ENCODE data around the gene SDF2L1. TPM values are rescaled to one million over a fixed set of nuclear protein-coding genes. Genes with fewer than 3 reads are reported as not detected.

SDF2L1 gene
- total and polyA plus RNA-seq, 10 of the 15 experiments (the other 5 are each of a cell fraction or from before 2014, with no cell fraction given): 3.0 to 214 (median 55.5) TPM

DNA sequence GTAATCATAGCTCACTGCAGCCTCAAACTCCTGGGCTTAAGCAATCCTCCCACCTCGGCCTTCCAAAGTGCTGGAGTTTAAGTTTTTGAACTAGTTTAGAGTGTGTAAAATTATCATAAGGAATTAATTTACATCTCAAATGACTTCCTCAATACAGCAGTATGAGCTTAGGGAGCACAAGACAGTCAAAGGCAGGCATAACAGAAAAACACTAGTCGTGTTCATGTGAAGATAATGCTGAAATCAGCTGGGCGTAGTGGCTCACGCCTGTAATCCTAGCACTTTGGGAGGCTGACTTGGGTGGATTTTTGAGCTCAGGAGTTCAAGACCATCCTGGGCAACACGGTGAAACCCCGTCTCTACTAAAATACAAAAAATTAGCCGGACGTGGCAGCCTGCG is 38.1 kb upstream of the SDF2L1 start:
- 74% methylated on average over 9 of the region's 9 CpGs for WGBS (ENCODE audit: insufficient coverage, insufficient replicate concordance, low lambda C conversion rate, missing lambda C conversion rate)
- intact Hi-C loops (cut with micrococcal nuclease; ENCODE audit: unreplicated experiment): no loop called here
- FAIRE-seq: no peak
- H3K36me3 ChIP-seq (ENCODE audit: control insufficient read depth in 2 of 2, insufficient read depth in 2 of 2, low read length in 1 of 2): peaks cover 13 to 17% of the 10 kb centered on the region in 2 experiments
- no peaks in the 10 kb centered on the region for H3K9me3 ChIP-seq (replicated peaks; ENCODE audit: control insufficient read depth, insufficient read depth, low read length)
- no peak overlapping the region for H3K9ac ChIP-seq (ENCODE audit: control insufficient read depth, insufficient read depth, low read length)
- no TSS peak for BruUV-seq (replicated peaks)
- ChIA-PET CTCF (interaction anchor here (1.5 to 1.7 kb wide), 2 partner anchors 26 to 39 kb away, joined by 6 to 7 read pairs; partner anchors contain the start of gene YDJC), POLR2A (no interaction called here), RAD21 (ENCODE audit: unreplicated experiment) (interaction anchor here (0.7 kb wide), 1 partner anchor 25 kb away, joined by 4 read pairs; no protein-coding TSS in a partner anchor), SMC1A (ENCODE audit: uncharacterized antibody, unreplicated experiment) (interaction anchor here (3.5 kb wide), 1 partner anchor 12 kb away, joined by 12 read pairs; no protein-coding TSS in a partner anchor)
- no peak overlapping the region for H3K4me2 ChIP-seq (ENCODE audit: control insufficient read depth, insufficient read depth)
- H3K79me2 ChIP-seq (ENCODE audit: control insufficient read depth, insufficient read depth, low read length): peaks cover 56% of the 10 kb centered on the region
- H3K27ac ChIP-seq (ENCODE audit: control insufficient read depth, insufficient read depth): no peak overlapping the region
- peaks cover 4% of the 10 kb centered on the region; the same call in 1 of the 2 replicates for H3K4me1 ChIP-seq (ENCODE audit: control insufficient read depth, insufficient read depth, low read length)
- H2AFZ ChIP-seq (ENCODE audit: control insufficient read depth, low read depth, low read length): no peak overlapping the region
- H3K27me3 ChIP-seq (replicated peaks in 1 of 2; ENCODE audit: control insufficient read depth in 2 of 2, insufficient read depth in 2 of 2, low read length in 1 of 2): no peaks in the 10 kb centered on the region
- H3K4me3 ChIP-seq: no peak overlapping the region
- no peak for DNase-seq (ENCODE audit: low read depth, low spot score)
- no peak for ATAC-seq
- peaks cover 8% of the 10 kb centered on the region for H4K20me1 ChIP-seq (ENCODE audit: control insufficient read depth, insufficient read depth)
- in situ Hi-C loops (cut with MboI): no loop called here
- TF ChIP-seq, protein P1, sequence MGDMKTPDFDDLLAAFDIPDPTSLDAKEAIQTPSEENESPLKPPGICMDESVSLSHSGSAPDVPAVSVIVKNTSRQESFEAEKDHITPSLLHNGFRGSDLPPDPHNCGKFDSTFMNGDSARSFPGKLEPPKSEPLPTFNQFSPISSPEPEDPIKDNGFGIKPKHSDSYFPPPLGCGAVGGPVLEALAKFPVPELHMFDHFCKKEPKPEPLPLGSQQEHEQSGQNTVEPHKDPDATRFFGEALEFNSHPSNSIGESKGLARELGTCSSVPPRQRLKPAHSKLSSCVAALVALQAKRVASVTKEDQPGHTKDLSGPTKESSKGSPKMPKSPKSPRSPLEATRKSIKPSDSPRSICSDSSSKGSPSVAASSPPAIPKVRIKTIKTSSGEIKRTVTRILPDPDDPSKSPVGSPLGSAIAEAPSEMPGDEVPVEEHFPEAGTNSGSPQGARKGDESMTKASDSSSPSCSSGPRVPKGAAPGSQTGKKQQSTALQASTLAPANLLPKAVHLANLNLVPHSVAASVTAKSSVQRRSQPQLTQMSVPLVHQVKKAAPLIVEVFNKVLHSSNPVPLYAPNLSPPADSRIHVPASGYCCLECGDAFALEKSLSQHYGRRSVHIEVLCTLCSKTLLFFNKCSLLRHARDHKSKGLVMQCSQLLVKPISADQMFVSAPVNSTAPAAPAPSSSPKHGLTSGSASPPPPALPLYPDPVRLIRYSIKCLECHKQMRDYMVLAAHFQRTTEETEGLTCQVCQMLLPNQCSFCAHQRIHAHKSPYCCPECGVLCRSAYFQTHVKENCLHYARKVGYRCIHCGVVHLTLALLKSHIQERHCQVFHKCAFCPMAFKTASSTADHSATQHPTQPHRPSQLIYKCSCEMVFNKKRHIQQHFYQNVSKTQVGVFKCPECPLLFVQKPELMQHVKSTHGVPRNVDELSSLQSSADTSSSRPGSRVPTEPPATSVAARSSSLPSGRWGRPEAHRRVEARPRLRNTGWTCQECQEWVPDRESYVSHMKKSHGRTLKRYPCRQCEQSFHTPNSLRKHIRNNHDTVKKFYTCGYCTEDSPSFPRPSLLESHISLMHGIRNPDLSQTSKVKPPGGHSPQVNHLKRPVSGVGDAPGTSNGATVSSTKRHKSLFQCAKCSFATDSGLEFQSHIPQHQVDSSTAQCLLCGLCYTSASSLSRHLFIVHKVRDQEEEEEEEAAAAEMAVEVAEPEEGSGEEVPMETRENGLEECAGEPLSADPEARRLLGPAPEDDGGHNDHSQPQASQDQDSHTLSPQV (IDR thresholded peaks at IDR 0.05): no peak
- TF ChIP-seq SUPT20H (IDR thresholded peaks at IDR 0.05; ENCODE audit: borderline replicate concordance, control insufficient read depth, low read depth, low read length): no peak
- TF ChIP-seq IRF3 (IDR thresholded peaks at IDR 0.05): no peak
- TF ChIP-seq RAD21 (IDR thresholded peaks at IDR 0.05; ENCODE audit: insufficient read depth, low read depth, low read length): no peak
- no peak for TF ChIP-seq ZBTB11 (CRISPR knock-in tag; IDR thresholded peaks at IDR 0.05)
- TF ChIP-seq NBN (IDR thresholded peaks at IDR 0.05): no peak
- TF ChIP-seq TCF7 (IDR thresholded peaks at IDR 0.05; ENCODE audit: borderline replicate concordance): no peak
- TF ChIP-seq, protein P2, sequence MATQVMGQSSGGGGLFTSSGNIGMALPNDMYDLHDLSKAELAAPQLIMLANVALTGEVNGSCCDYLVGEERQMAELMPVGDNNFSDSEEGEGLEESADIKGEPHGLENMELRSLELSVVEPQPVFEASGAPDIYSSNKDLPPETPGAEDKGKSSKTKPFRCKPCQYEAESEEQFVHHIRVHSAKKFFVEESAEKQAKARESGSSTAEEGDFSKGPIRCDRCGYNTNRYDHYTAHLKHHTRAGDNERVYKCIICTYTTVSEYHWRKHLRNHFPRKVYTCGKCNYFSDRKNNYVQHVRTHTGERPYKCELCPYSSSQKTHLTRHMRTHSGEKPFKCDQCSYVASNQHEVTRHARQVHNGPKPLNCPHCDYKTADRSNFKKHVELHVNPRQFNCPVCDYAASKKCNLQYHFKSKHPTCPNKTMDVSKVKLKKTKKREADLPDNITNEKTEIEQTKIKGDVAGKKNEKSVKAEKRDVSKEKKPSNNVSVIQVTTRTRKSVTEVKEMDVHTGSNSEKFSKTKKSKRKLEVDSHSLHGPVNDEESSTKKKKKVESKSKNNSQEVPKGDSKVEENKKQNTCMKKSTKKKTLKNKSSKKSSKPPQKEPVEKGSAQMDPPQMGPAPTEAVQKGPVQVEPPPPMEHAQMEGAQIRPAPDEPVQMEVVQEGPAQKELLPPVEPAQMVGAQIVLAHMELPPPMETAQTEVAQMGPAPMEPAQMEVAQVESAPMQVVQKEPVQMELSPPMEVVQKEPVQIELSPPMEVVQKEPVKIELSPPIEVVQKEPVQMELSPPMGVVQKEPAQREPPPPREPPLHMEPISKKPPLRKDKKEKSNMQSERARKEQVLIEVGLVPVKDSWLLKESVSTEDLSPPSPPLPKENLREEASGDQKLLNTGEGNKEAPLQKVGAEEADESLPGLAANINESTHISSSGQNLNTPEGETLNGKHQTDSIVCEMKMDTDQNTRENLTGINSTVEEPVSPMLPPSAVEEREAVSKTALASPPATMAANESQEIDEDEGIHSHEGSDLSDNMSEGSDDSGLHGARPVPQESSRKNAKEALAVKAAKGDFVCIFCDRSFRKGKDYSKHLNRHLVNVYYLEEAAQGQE (IDR thresholded peaks at IDR 0.05; ENCODE audit: low read depth, low read length): no peak

Data from GM12878 (cell line).